Measurements from ENCODE around the gene LORICRIN. TPM values are rescaled to one million over a fixed set of nuclear protein-coding genes. Genes with fewer than 3 reads are reported as not detected.

The LORICRIN gene
- total and polyA plus RNA-seq, 4 donors: not detected

- Histone ChIP-seq H3K36me3 (ENCODE audit: control insufficient read depth in 4 of 4, insufficient read depth in 3 of 4, low read depth in 1 of 4, low read length in 3 of 4) (no peaks in the 10 kb centered on the region), H3K4me3 (ENCODE audit: low read depth in 1 of 3, low read length in 3 of 3) (no peak overlapping the region), H3K9ac (ENCODE audit: low read depth in 1 of 2, low read length in 2 of 2) (no peak overlapping the region), H3K27me3 (ENCODE audit: control insufficient read depth in 4 of 4, insufficient read depth in 4 of 4, low read length in 3 of 4) (peaks cover 0 to 2% (median under 1%) of the 10 kb centered on the region in 4 donors), H3K27ac (ENCODE audit: low read depth in 1 of 2, low read length in 2 of 2) (no peak overlapping the region), H3K4me1 (ENCODE audit: control insufficient read depth in 4 of 4, insufficient read depth in 4 of 4, low read length in 3 of 4) (no peaks in the 10 kb centered on the region), H3K9me3 (ENCODE audit: control insufficient read depth in 4 of 4, low read length in 3 of 4) (no peaks in the 10 kb centered on the region)
- WGBS: 54% methylated on average over 2 of the region's 2 CpGs
- no peak for TF ChIP-seq FOXA2 (IDR thresholded peaks at IDR 0.05)
- no peak for TF ChIP-seq JUND (IDR thresholded peaks at IDR 0.05)
- TF ChIP-seq CTCF (IDR thresholded peaks at IDR 0.05; ENCODE audit: low read depth, low read length, missing input control): no peak
- no peak for TF ChIP-seq REST (IDR thresholded peaks at IDR 0.05)
- no peak for TF ChIP-seq FOXA1 (IDR thresholded peaks at IDR 0.05)
- TF ChIP-seq GABPA (IDR thresholded peaks at IDR 0.05 in 1 of 2, conservative IDR thresholded peaks at IDR 0.05 in 1 of 2): no peak
- DNase-seq (ENCODE audit: low spot score): no peak
Measured at GRCh38 chr1:153227810-153228209, 31.7 kb upstream of the LORICRIN start.

- no peak overlapping the region for H3K4me3 ChIP-seq (ENCODE audit: low read depth in 1 of 3, low read length in 3 of 3)
- no peaks in the 10 kb centered on the region for H3K9me3 ChIP-seq (ENCODE audit: control insufficient read depth in 4 of 4, low read length in 3 of 4)
- no peak for TF ChIP-seq MAX (IDR thresholded peaks at IDR 0.05)
- no peak for TF ChIP-seq ZBTB33 (IDR thresholded peaks at IDR 0.05)
- TF ChIP-seq RAD21 (IDR thresholded peaks at IDR 0.05): no peak
- TF ChIP-seq RXRA (IDR thresholded peaks at IDR 0.05): no peak
- TF ChIP-seq EGR1 (IDR thresholded peaks at IDR 0.05; ENCODE audit: low read depth in 2 of 2): no peak
- no peaks in the 10 kb centered on the region for H3K36me3 ChIP-seq (ENCODE audit: control insufficient read depth in 4 of 4, insufficient read depth in 3 of 4, low read depth in 1 of 4, low read length in 3 of 4)
- no peak overlapping the region for H3K27ac ChIP-seq (ENCODE audit: low read depth in 1 of 2, low read length in 2 of 2)
- peaks cover 0 to 2% (median under 1%) of the 10 kb centered on the region in 4 donors for H3K27me3 ChIP-seq (ENCODE audit: control insufficient read depth in 4 of 4, insufficient read depth in 4 of 4, low read length in 3 of 4)
- no peak overlapping the region for H3K9ac ChIP-seq (ENCODE audit: low read depth in 1 of 2, low read length in 2 of 2)
- no peaks in the 10 kb centered on the region for H3K4me1 ChIP-seq (ENCODE audit: control insufficient read depth in 4 of 4, insufficient read depth in 4 of 4, low read length in 3 of 4)
- no peak for DNase-seq (ENCODE audit: low spot score)
- WGBS: 71% methylated on average over 1 of the region's 1 CpG
Measured at GRCh38 chr1:153228491-153228890, 31.0 kb upstream of the LORICRIN start.
